Measurements from ENCODE around the gene ZDHHC13. TPM values are rescaled to one million over a fixed set of nuclear protein-coding genes. Genes with fewer than 3 reads are reported as not detected.

ZDHHC13 gene
- total and polyA plus RNA-seq, 2 donors (not counting 1 experiment from before 2014, with no cell fraction given): 8.8 to 21.7 TPM

- Mint-ChIP-seq H3K4me3 (no peak overlapping the region), H3K27ac (no peak overlapping the region), H3K4me1 (no peaks in the 10 kb centered on the region), H3K9me3 (ENCODE audit: insufficient read depth) (no peaks in the 10 kb centered on the region), H3K27me3 (no peaks in the 10 kb centered on the region)
- CTCF ChIA-PET: no interaction called here
- Histone ChIP-seq H4K20me1 (ENCODE audit: control insufficient read depth, insufficient read depth, low read length, poor library complexity, severe bottlenecking) (no peaks in the 10 kb centered on the region), H3K36me3 (replicated peaks in 1 of 2; ENCODE audit: control extremely low read depth in 1 of 2, control insufficient read depth in 1 of 2, extremely low read depth in 1 of 2, insufficient read depth in 2 of 2, low read length in 1 of 2) (no peaks in the 10 kb centered on the region), H3K9ac (ENCODE audit: low read length) (no peak overlapping the region), H3K4me3 (ENCODE audit: control extremely low read depth in 1 of 5, extremely low read depth in 1 of 5, insufficient read depth in 1 of 5, low read depth in 2 of 5, low read length in 4 of 5) (no peak overlapping the region), H3K4me1 (ENCODE audit: control insufficient read depth in 2 of 2, insufficient read depth in 2 of 2, low read length in 2 of 2) (no peaks in the 10 kb centered on the region), H3K27ac (ENCODE audit: low read length in 2 of 2) (no peak overlapping the region), H2AFZ (ENCODE audit: insufficient read depth, low read depth, low read length, poor library complexity, severe bottlenecking) (no peak overlapping the region), H3K9me3 (ENCODE audit: control extremely low read depth in 1 of 3, control insufficient read depth in 2 of 3, insufficient read depth in 1 of 3, low read length in 2 of 3) (no peaks in the 10 kb centered on the region), H3K27me3 (replicated peaks in 1 of 4; ENCODE audit: control extremely low read depth in 1 of 4, control insufficient read depth in 3 of 4, insufficient read depth in 4 of 4, low read length in 3 of 4) (no peaks in the 10 kb centered on the region), H3K79me2 (ENCODE audit: control insufficient read depth, insufficient read depth, low read length) (no peaks in the 10 kb centered on the region), H3K4me2 (replicated peaks; ENCODE audit: low read depth, low read length, poor library complexity, severe bottlenecking) (no peak overlapping the region)
- POLR2A ChIA-PET: no interaction called here
- ATAC-seq (ENCODE audit: low read depth) (no peak), DNase-seq (no peak)
- WGBS (ENCODE audit: insufficient coverage): 82% methylated on average over 1 of the region's 2 CpGs
- intact Hi-C loops (cut with micrococcal nuclease): no loop called here
- TF ChIP-seq EZH2 (IDR thresholded peaks at IDR 0.05; ENCODE audit: borderline replicate concordance, insufficient read depth, low read depth, low read length, poor library complexity, severe bottlenecking) (no peak), CTCF (IDR thresholded peaks at IDR 0.05) (no peak)
Measured at GRCh38 chr11:19185036-19185435, 68.1 kb downstream of the ZDHHC13 start.

GRCh38 chr11:19185516-19186052 lies 68.6 kb downstream of the ZDHHC13 start:
- 94% methylated on average over 5 of the region's 6 CpGs for WGBS (ENCODE audit: insufficient coverage)
- Mint-ChIP-seq H3K4me3 (no peak overlapping the region), H3K4me1 (no peaks in the 10 kb centered on the region), H3K27ac (no peak overlapping the region), H3K27me3 (no peaks in the 10 kb centered on the region), H3K9me3 (ENCODE audit: insufficient read depth) (no peaks in the 10 kb centered on the region)
- no peaks in the 10 kb centered on the region for H3K79me2 ChIP-seq (ENCODE audit: control insufficient read depth, insufficient read depth, low read length)
- H4K20me1 ChIP-seq (ENCODE audit: control insufficient read depth, insufficient read depth, low read length, poor library complexity, severe bottlenecking): no peaks in the 10 kb centered on the region
- ChIA-PET POLR2A (no interaction called here), CTCF (no interaction called here)
- H3K4me1 ChIP-seq (ENCODE audit: control insufficient read depth in 2 of 2, insufficient read depth in 2 of 2, low read length in 2 of 2): no peaks in the 10 kb centered on the region
- H3K9me3 ChIP-seq (ENCODE audit: control extremely low read depth in 1 of 3, control insufficient read depth in 2 of 3, insufficient read depth in 1 of 3, low read length in 2 of 3): no peaks in the 10 kb centered on the region
- intact Hi-C loops (cut with micrococcal nuclease): no loop called here
- no peaks in the 10 kb centered on the region for H3K27me3 ChIP-seq (replicated peaks in 1 of 4; ENCODE audit: control extremely low read depth in 1 of 4, control insufficient read depth in 3 of 4, insufficient read depth in 4 of 4, low read length in 3 of 4)
- DNase-seq (no peak), ATAC-seq (ENCODE audit: low read depth) (no peak)
- H3K36me3 ChIP-seq (replicated peaks in 1 of 2; ENCODE audit: control extremely low read depth in 1 of 2, control insufficient read depth in 1 of 2, extremely low read depth in 1 of 2, insufficient read depth in 2 of 2, low read length in 1 of 2): no peaks in the 10 kb centered on the region
- H2AFZ ChIP-seq (ENCODE audit: insufficient read depth, low read depth, low read length, poor library complexity, severe bottlenecking): no peak overlapping the region
- no peak for TF ChIP-seq EZH2 (IDR thresholded peaks at IDR 0.05; ENCODE audit: borderline replicate concordance, insufficient read depth, low read depth, low read length, poor library complexity, severe bottlenecking)
- TF ChIP-seq CTCF (IDR thresholded peaks at IDR 0.05): no peak
- H3K4me2 ChIP-seq (replicated peaks; ENCODE audit: low read depth, low read length, poor library complexity, severe bottlenecking): no peak overlapping the region
- no peak overlapping the region for H3K4me3 ChIP-seq (ENCODE audit: control extremely low read depth in 1 of 5, extremely low read depth in 1 of 5, insufficient read depth in 1 of 5, low read depth in 2 of 5, low read length in 4 of 5)
- no peak overlapping the region for H3K9ac ChIP-seq (ENCODE audit: low read length)
- H3K27ac ChIP-seq (ENCODE audit: low read length in 2 of 2): no peak overlapping the region
